Endodermal cell (in vitro differentiated cells): Measurements from ENCODE around the gene OGG1. TPM values are rescaled to one million over a fixed set of nuclear protein-coding genes. Genes with fewer than 3 reads are reported as not detected.

Source experiments
- DNase-seq: peaks from one replicate; pipeline ENCODE4 v3.0.0-alpha.2; 2017
- H3K27ac ChIP-seq: 2 replicates; pipeline ENCODE4 v1.5.1; 2013; ENCODE audit warnings: mild to moderate bottlenecking, low read depth, low read length, moderate library complexity
- H3K27me3 ChIP-seq: 2 replicates; pipeline ENCODE4 v1.6.1; 2013; ENCODE audit warnings: mild to moderate bottlenecking, low read length, moderate library complexity; ENCODE audit not compliant: insufficient read depth, control insufficient read depth, poor library complexity, severe bottlenecking
- H3K36me3 ChIP-seq: 2 replicates; pipeline ENCODE4 v1.7.0; 2013; ENCODE audit warnings: mild to moderate bottlenecking, low read length, moderate library complexity; ENCODE audit not compliant: control insufficient read depth, insufficient read depth
- H3K4me1 ChIP-seq: one replicate; pipeline ENCODE4 v1.7.0; 2013; ENCODE audit warnings: low read length; ENCODE audit not compliant: control insufficient read depth, insufficient read depth
- H3K4me3 ChIP-seq: 2 replicates; pipeline ENCODE4 v1.5.1; 2013; ENCODE audit warnings: mild to moderate bottlenecking, low read length, moderate library complexity
- H3K9ac ChIP-seq: 2 replicates; pipeline ENCODE4 v1.6.1; 2013; ENCODE audit warnings: mild to moderate bottlenecking, low read length, moderate library complexity; ENCODE audit not compliant: poor library complexity, severe bottlenecking; ENCODE audit errors: extremely low read depth
- H3K9me3 ChIP-seq: 2 replicates; pipeline ENCODE4 v1.6.1; 2013; ENCODE audit warnings: mild to moderate bottlenecking, low read length, moderate library complexity; ENCODE audit not compliant: control insufficient read depth
- H3K27ac Mint-ChIP-seq: 2 replicates; pipeline ENCODE4 v1.8.0; 2020; ENCODE audit warnings: mixed read lengths
- H3K27me3 Mint-ChIP-seq: 2 replicates; pipeline ENCODE4 v1.8.0; 2021; ENCODE audit warnings: mild to moderate bottlenecking, mixed read lengths; ENCODE audit not compliant: insufficient read depth
- H3K36me3 Mint-ChIP-seq: 2 replicates; pipeline ENCODE4 v1.8.0; 2020; ENCODE audit warnings: low read depth, mixed read lengths
- H3K4me1 Mint-ChIP-seq: 2 replicates; pipeline ENCODE4 v1.8.0; 2020; ENCODE audit warnings: mixed read lengths
- H3K4me3 Mint-ChIP-seq: 2 replicates; pipeline ENCODE4 v1.8.0; 2020; ENCODE audit warnings: mild to moderate bottlenecking, moderate library complexity, mixed read lengths
- H3K9me3 Mint-ChIP-seq: 2 replicates; pipeline ENCODE4 v1.8.0; 2020; ENCODE audit warnings: mild to moderate bottlenecking, mixed read lengths
- WGBS, 2 experiments: methylation state at CpG; one replicate each; pipeline versions ENCODE4 v1.1.5 to v1.1.7; 2013; ENCODE audit warnings: missing lambda C conversion rate in 2 of 2, mixed read lengths in 1 of 2; ENCODE audit not compliant: insufficient coverage in 1 of 2, insufficient read length in 1 of 2; 5-methylcytosine and 5-hydroxymethylcytosine counted together
- total RNA-seq, 2 donors: library from RNA; stranded (reverse); fragmentation: NEBNext Ultra II Directional in 1 of 2; extraction: Animal tissue kit (Norgen Biotek cat#: 25700) in 1 of 2; gene quantifications; 2 replicates in 1 of 2; 3 replicates in 1 of 2; pipeline ENCODE4 v1.2.1, GENCODE V29; 2021
- TF ChIP-seq, protein P1 (sequence below): fragments of 200-600 bp; sonication (generic); conservative IDR thresholded peaks from 2 replicates; pipeline ENCODE4 v1.5.0; 2021; ENCODE audit warnings: antibody characterized with exemption, mild to moderate bottlenecking

The OGG1 gene
- total RNA-seq, 2 donors from 2014 or later: 28.6 to 34.0 TPM

DNA sequence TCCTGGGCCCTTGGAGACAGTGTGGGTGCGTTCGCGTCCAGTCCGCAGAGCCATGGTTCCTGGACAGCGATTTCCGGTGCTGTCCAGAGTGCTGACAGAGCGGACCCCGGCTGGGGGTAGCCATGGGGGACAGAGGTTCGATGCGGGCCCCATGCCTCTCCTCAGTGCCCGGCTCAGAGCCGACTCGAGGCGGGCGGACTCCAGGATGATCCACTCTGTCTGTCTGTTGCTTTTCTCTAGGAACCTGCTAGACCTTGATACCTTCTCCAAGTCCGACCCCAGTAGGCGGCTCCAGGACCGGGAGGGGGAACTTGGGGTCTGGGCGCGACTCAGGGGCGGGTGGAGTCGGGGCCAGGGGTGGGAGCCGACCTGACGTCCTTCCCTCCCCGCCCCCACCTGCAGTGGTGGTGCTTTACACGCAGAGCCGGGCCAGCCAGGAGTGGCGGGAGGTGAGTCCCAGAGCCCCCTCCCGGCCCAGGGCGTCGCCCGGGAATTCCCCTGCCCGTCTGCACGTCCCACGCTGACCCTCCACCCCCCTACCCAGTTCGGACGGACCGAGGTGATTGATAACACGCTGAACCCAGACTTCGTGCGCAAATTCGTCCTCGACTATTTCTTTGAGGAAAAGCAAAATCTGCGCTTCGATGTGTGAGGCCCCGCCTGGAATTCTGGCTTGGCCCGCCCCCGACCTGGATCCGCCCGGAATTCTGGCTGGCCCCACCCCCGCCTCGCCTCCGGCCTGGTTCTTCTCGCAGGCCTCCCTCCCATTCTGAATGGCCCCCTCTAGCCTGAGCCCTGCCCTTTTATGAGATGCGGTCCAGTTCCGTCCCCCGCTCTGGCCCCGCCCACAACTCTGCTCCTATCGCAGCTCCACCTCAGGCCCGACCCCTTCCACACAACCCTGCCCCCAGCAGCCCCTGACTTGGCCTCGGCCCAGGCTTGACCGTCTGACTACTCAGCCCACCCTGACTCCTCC, 45.1 kb upstream of the OGG1 start:
- H3K4me3 ChIP-seq: peak overlapping the region; percentile 74
- H3K36me3 ChIP-seq: peaks cover 7% of the 10 kb centered on the region
- no peaks in the 10 kb centered on the region for H3K9me3 ChIP-seq
- no peak overlapping the region for H3K9ac ChIP-seq
- peaks cover 5% of the 10 kb centered on the region for H3K36me3 Mint-ChIP-seq
- H3K9me3 Mint-ChIP-seq: no peaks in the 10 kb centered on the region
- TF ChIP-seq, protein P1, sequence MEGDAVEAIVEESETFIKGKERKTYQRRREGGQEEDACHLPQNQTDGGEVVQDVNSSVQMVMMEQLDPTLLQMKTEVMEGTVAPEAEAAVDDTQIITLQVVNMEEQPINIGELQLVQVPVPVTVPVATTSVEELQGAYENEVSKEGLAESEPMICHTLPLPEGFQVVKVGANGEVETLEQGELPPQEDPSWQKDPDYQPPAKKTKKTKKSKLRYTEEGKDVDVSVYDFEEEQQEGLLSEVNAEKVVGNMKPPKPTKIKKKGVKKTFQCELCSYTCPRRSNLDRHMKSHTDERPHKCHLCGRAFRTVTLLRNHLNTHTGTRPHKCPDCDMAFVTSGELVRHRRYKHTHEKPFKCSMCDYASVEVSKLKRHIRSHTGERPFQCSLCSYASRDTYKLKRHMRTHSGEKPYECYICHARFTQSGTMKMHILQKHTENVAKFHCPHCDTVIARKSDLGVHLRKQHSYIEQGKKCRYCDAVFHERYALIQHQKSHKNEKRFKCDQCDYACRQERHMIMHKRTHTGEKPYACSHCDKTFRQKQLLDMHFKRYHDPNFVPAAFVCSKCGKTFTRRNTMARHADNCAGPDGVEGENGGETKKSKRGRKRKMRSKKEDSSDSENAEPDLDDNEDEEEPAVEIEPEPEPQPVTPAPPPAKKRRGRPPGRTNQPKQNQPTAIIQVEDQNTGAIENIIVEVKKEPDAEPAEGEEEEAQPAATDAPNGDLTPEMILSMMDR: no peak
- 3% methylated on average over 23 to 62 of the region's 62 CpGs for WGBS, 2 experiments
- DNase-seq: peak; percentile 97
- peaks cover 4% of the 10 kb centered on the region for H3K4me1 Mint-ChIP-seq
- H3K27ac ChIP-seq: no peak overlapping the region
- H3K4me1 ChIP-seq: no peaks in the 10 kb centered on the region
- no peak overlapping the region for H3K27ac Mint-ChIP-seq
- H3K27me3 ChIP-seq: peaks cover 34% of the 10 kb centered on the region
- peaks cover 33% of the 10 kb centered on the region for H3K27me3 Mint-ChIP-seq
- peak overlapping the region; percentile 57 for H3K4me3 Mint-ChIP-seq

DNA sequence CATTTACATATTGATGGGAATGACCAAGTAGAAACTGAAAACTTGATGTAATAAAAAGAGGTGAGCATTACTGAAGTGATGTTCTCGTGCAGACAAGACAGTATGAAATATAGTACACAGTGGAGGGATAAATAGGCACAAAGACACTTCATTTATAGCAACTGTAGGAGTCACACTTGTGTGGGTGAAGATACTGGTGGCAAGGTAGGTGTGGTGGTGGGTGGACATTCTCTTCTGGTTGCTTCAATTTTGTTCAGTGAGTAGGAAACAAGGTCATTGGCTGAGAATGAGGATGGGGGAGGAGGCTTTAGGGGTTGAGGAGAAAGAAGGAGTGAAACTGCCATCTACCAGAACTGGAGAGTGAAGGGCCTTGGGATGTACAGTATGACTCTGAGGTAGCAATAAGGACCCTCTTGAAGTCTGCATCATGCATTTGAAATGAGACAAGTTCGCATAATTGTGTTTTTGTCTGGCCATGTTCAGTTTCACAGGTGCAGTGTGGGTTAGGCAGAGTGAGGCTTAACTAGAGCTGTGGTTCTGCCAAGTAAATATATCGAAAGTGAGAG, 39.5 kb upstream of the OGG1 start:
- H3K27me3 ChIP-seq: peaks cover 31% of the 10 kb centered on the region
- Mint-ChIP-seq H3K9me3 (no peaks in the 10 kb centered on the region), H3K27me3 (peaks cover 36% of the 10 kb centered on the region), H3K36me3 (no peaks in the 10 kb centered on the region), H3K27ac (no peak overlapping the region), H3K4me3 (no peak overlapping the region), H3K4me1 (no peaks in the 10 kb centered on the region)
- TF ChIP-seq, protein P1: no peak
- H3K9me3 ChIP-seq: no peaks in the 10 kb centered on the region
- no peak for DNase-seq
- no peaks in the 10 kb centered on the region for H3K36me3 ChIP-seq
- H3K27ac ChIP-seq: no peak overlapping the region
- WGBS, 2 experiments: 85 to 93% methylated on average over 3 of the region's 3 CpGs
- no peak overlapping the region for H3K4me3 ChIP-seq
- no peaks in the 10 kb centered on the region for H3K4me1 ChIP-seq
- H3K9ac ChIP-seq: no peak overlapping the region

DNA sequence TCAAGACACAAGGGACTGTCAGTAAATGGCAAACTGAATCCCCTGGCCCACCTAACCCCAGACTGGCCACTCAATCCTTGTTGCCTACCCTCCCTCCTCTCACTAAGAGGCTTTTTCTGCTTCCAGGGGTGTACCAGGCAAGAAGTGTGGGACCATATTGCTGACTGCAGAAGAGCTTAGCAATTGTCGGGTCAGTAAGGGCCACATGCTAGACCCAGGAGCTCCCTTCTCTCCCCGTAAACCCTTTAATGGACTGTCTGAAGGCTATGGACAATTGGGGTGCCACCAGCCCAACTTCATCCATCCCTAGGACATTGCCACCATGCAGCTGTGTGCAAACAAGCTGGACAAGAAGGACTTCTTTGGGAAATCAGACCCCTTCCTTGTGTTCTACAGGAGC, 37.3 kb upstream of the OGG1 start:
- TF ChIP-seq, protein P1: no peak

More for the DNA sequence above, 37.3 kb upstream of the OGG1 start:
- Mint-ChIP-seq H3K9me3 (no peaks in the 10 kb centered on the region), H3K27me3 (peaks cover 22% of the 10 kb centered on the region), H3K27ac (no peak overlapping the region), H3K4me1 (no peaks in the 10 kb centered on the region), H3K36me3 (no peaks in the 10 kb centered on the region), H3K4me3 (no peak overlapping the region)
- no peak overlapping the region for H3K4me3 ChIP-seq
- peaks cover 17% of the 10 kb centered on the region for H3K27me3 ChIP-seq
- no peak for DNase-seq
- no peak overlapping the region for H3K9ac ChIP-seq
- no peaks in the 10 kb centered on the region for H3K4me1 ChIP-seq
- no peaks in the 10 kb centered on the region for H3K36me3 ChIP-seq
- WGBS, 2 experiments: 82 to 90% methylated on average over 2 of the region's 2 CpGs
- H3K9me3 ChIP-seq: no peaks in the 10 kb centered on the region
- no peak overlapping the region for H3K27ac ChIP-seq
